Midbrain (tissue), 1 donor: ENCODE results near the gene RPL39L.

ENCODE experiments used
- DNase-seq: peaks from one replicate; lab custom pipeline; 2025; lab: John Stamatoyannopoulos, UW

Gene RPL39L

DNA sequence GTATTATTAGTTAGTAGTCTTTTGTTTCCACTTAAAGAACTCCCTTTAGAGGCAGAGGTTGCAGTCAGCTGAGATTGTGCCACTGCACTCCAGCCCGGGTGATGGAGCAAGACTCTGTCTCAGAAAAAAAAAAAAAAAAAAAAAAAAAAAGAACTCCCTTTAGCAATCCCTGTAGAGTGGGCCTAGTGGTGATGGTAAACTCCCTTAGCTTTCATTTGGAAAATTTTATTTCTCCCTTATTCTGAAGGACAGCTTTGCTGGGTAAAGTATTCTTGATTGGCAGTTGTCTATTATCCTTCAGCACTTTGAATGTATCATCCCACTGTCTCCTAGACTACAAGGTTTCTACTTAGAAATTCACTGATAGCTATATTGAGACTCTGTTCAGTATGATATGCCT lies 46.0 kb downstream of the RPL39L start:
- DNase-seq = no peak

DNA sequence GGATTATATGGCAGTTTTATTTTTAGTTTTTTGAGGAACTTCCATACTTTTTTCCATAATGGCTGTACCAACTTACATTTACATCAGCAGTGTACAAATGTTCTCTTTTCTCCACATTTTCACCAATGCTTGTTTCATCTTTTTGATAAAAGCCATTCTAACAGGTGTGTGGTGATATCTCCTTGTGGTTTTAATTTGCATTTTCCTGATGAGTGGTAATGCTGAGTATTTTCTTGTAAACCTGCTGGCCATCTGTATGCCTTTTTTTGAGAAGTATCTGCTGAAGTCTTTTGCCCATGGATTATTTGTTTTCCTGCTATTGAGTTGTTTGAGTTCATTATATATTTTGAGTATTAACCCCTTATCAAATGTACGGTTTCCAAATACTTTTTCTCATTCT lies 50.6 kb downstream of the RPL39L start:
- DNase-seq = no peak

DNA sequence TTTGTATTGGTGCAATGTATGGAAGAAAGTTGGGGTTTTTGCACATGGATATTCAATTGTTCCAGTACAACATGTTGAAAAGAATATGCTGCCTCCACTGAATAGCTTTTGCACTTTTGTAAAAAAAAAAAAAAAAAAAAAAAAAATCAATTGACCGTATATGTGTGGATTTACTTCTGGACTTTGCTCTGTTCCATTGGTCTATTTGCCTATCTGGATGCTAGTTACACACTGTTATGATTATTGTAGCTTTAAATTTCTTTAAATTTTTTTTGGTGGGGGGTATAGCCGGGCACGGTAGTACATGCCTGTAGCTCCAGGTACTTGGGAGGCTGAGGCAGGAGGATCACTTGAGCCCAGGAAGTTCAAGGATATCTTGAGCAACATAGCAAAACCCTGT lies 52.5 kb downstream of the RPL39L start:
- no peak for DNase-seq

DNA sequence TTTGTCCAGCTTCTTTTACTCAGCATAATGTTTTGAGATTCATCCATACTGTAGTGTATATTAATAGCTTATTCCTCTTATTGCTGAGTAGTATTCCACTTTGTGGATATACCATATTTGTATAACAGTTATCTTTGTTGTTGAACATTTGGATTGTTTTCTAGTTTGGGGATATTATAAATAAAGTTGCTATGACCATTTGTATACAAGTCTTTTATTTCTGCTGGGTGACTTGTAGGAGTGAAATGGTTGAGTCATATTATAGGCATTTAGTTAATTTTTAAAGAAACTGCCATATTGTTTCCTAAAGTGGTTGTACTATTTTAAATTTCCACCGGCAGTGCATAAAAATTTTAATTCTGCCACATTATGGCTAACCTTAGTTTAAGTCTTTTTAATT lies 53.4 kb downstream of the RPL39L start:
- no peak for DNase-seq

DNA sequence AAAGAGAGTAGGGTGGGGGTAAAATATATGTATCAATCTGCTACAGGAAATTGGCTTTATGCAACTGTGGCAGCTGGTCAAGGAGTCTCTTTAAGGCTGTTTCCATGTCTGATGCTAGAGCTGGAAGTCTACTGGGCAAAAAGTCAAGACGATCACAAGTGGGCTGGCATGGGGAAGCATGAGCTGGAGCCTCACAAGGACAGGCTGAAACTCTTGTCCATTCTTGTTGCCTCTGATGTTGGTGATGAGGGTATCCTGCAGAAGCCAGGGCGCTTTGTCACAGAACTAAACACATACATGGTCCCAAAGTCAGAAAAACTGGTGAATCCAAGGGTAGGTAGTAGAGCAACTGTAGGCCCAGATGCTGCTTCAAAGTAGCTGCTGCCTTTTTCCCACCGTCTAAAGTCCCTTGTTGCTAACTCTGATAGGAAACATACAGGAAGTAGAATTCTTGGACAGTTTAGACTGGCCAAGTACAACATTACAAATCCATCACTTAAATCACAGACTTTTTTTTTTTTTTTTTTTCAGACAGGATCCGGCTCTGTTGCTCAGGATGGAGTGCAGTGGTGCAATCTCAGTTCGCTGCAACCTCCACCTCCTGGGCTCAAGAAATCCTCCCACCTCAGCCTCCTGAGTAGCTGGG lies 54.2 kb downstream of the RPL39L start:
- no peak for DNase-seq

DNA sequence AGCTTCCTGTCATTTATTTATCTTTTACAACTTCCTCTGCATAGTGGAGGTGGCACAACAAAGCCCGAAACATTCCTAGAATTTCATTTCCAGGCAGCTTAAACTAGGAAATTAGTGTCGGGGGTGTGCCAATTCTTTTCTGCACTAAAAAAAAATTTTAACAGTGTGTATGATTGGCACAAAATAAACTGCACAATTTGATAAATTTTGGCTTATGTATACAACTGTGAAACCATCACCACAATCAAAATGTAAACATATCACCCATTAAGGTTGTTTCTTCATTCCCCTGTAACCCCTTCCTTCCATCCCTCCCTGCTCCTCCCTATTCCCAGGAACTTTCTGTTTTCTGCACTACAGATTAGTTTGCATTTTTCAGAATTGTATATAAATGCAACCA lies 54.7 kb downstream of the RPL39L start:
- DNase-seq = no peak

DNA sequence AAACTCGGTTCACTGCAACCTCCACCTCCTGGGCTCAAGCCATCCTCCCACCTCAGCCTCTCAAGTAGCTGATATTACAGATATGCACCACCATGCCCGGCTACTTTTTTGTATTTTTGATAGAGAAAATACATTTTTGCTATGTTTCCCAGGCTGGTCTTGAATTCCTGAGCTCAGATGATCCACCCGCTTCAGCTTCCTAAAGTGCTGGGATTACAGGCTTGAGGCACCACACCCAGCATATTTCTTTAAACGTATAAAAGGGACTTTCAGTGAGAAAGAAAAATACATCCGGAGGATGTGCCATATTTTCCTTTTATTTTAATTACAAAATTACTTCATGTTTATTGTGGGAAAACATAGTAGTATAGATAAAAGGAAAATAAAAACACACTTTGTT lies 55.2 kb downstream of the RPL39L start:
- DNase-seq = no peak

DNA sequence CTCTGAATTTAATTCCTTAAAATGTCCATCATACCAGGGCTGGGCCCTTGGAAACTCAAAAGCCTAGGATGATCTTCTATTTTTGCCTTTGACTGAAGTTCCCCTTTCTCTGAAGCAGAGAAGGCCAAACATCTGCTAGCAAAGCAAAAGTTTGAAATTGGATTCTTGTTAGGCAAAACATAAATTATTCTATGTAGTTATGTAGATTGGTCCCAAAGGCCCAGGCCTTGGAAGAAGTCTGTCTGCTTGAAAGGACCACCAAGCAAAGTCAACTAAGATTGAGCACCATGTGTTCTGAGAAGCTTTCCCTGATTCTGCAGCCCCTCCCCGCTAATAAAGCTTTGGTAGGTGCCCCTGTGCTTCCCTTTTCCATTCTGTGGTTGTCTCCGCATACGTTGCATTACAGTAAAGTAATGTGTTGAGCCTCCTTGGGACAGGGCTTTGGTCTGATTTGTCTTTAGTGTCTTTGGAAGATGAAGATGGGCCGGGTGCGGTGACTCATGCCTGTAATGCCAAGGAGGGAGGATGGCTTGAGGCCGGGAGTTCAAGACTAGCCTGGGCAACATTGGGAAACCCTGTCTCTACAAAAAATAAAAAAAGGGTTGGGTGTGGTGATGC lies 56.4 kb downstream of the RPL39L start:
- DNase-seq = peak; percentile 17

DNA sequence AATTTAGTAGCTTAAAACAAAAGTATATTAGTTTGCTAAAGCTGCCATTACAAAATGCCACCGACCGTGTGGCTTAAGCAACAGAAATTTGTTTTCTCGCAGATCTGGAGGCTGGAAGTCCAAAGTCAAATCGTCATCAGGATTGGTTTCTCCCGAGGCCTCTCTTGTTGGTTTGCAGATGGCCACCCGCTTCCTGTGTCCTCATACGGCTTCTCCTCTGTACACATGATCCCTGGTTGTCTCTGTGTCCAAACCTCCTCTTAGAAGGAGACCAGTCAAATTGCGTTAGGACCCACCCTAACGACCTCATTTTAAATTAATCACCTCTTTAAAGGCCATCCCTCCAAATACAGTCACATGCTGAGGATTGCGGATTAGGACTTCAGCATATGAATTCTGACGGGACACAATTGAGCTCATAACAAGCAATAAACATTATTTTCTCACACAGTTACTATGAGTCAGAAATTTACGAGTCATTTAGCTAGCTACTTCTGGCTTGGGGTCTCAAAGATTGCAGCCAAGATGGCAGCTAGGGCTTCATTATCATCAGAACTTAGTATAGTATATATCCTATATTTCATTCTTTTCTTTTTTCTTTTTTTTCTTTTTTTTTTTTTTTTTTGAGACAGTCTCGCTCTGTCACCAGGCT lies 58.4 kb downstream of the RPL39L start:
- no peak for DNase-seq

DNA sequence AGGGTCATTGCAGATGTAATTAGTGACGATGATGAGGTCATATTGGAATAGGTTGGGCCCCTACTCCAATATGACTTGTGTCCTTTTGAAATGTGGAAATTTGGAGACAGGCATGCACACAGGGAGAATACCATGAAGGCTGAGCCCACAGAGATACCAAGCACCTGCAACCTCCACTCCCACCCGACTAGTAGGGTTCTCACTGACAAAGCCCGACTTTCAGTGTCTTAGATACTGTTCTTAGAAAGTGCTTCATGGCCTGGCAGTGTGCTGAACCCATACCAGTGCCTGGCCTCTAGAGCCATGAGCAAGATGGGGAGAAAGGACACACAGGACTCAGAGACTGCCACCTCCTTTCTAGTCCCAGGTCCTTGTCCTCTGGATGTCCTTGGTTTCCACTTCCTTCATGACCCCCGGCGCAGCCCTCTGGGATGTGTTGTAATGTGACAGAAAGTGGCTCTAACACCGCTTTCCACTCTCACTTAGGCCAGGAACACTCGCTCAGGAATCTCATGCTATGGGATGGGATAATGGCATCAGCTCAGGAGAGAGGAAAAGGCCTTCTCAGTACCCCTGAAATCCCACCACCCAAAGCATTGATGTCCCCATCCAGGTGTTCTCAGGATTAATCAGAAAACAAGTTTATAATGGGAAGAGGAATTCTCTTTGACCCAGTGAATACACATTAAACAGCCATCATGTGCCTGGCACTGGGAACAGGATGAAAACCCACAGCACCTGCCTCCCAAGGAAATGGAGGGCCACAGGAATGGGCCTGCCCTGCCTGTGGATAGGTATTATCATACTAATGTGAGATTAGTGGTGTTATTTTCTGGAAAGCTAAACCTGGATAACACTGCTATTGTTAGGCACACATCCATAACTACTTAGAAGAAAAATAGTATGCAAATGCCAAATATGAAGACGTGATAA lies 59.9 kb downstream of the RPL39L start:
- no peak for DNase-seq

DNA sequence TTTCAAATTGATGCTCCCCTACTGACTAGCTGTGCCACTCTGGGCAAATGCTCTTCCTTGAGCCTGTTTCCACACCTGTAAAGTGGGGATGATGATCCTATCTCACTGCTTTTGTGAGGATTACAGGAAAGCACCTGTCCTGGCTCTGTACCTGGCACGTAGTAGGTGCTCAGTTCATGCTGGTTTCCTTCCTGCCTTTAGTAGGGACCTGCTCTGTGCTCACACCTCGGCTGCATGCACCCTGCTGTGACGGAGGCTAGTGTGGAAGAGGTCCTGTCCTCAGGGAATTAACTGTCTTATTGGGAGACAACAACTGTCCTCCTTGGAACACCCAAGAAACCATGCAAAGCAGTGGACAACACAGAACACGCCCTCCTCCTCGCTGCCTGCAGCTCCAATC lies 61.8 kb downstream of the RPL39L start:
- no peak for DNase-seq

DNA sequence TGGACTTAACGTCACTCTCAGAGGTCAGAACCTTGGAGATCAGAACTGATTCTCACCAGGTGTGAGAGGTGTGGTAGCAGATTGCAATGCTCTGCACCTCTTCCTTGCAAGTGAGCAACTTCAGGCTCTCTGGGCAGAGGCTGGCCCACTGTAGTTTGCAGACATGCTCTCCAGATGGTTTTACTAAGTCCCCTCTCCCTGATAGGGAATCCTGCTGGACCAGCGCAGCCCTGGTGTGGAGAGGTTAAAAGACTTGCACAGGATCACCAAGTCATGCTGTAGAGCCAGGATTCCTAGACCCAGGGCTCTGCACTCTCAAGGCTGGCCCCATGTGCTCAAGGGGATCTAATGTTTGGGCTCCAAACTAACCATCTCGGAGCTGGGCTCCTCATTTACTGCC lies 62.2 kb downstream of the RPL39L start:
- DNase-seq = no peak

DNA sequence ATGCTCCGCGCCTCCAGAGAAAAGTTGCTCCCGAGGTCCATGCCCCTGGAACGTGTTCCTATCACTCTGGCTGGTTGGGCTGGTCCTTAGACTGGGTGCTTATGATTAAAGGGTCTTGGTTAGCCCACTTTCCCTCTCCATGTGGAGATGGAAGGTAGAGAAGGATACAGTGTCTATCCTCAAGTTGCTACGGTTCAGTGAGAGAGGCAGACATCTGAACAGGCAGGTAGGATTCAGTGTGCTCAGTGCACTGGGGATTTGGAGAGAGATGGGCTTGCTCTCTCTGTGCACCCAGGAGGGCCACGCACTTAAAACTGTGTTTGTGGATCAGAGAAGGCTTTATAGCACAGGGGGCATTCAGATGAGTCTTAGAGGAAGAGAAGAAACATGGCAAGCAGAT lies 63.0 kb downstream of the RPL39L start:
- no peak for DNase-seq

DNA sequence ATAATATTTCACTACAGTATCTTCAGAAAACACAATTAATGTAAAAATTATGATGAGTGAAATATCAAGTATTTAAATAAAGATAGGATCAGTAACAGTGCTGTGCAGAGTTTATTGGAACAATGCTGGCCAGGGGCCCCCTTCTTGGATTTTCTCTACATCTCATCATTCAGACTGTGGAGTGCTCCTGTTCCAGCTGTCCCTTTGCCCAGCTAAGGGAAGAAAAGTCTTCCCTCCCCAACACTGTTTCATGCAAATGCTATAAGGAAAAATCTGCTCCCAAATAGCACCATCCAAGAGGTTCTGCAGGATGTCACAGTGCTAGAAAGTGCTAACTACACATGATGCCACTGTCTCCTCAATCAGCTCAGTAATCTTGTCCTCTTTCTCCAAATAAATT lies 64.5 kb downstream of the RPL39L start:
- DNase-seq = no peak

DNA sequence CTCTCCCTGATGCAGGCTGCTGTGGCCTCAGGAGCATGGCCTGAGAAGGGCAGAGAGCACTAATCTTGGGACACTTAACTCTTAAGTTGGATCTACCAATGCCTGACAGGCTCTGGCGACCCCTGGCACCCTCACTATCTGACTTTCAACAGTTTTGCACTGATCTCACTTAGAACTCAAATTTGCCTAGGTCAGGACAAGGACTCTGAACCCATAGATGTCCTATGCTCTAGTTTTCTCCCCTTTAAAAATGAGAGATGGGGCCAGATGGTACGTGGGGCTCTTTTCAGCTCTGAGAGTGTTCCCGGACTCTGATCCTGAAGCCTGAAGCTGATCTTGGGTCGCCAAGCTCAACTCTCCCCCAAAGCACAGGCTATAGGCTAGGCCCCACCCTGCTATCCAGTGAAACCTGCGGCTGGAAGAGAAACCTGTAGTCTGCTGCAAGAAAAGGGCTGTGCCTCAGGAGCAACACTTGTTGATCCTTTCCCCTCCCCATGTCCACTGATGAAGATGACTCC lies 65.7 kb downstream of the RPL39L start:
- DNase-seq = no peak

DNA sequence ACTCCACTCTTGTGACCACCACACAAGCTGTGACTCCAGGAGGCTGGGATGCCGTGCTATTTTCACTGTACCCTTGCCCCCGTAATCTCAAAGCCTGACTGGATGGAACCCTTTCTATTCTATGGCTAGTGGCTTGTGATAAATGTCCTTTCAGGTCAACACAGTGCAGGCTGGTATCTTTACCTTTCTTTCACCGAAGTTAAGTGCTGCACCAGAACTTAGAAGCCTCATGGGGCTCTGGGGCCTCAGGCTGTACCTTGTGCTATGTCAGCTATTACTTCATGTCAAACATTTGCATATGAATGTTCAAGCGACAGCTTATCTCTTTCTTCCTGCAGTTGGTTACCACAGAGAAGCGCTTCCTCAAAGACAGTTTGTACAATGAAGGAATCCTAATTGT lies 66.8 kb downstream of the RPL39L start:
- DNase-seq = no peak

DNA sequence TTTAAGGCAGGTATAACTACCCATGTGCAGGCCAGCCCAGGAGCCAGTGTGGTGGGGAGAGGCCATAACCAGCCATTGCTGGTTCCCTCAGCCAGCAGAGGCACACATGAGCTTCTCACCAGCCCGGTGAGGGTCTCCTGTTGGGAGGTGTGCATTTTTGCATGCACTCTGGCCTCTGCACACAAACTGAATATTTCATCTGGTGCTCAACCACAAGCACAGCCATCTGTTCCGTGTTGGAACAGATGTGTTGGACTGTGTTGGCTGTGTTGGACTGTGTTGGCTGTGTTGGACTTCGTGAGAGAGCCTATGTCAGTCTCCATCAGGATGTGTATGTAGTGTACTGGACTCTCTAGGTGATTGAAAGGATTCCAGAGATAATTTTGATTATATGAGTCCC lies 67.2 kb downstream of the RPL39L start:
- DNase-seq = no peak
